HepG2 (cell line): ENCODE results near the gene ZFYVE26. TPM values are rescaled to one million over a fixed set of nuclear protein-coding genes. Genes with fewer than 3 reads are reported as not detected.

Experiments used
- BHLHE40 ChIP-seq: IDR thresholded peaks from 2 replicates; pipeline ENCODE4 v1.6.1; 2011; ENCODE audit warnings: low read length, improper control_type of control experiment
- FOXM1 ChIP-seq: sonication (generic); formaldehyde crosslinking; IDR thresholded peaks from 2 replicates; pipeline ENCODE4 v1.5.0; 2020; ENCODE audit warnings: missing genetic modification reagents
- KLF11 ChIP-seq: IDR thresholded peaks from 2 replicates; pipeline ENCODE4 v1.6.1; 2016; ENCODE audit warnings: missing compliant biosample characterization
- KLF16 ChIP-seq, 2 experiments: sonication (generic) in 1 of 2; formaldehyde crosslinking in 1 of 2; IDR thresholded peaks; 2 replicates each; pipeline versions ENCODE4 v1.6.1 to v1.8.0; 2016 to 2023; ENCODE audit warnings: missing genetic modification reagents in 2 of 2, missing compliant biosample characterization in 1 of 2
- NFYB ChIP-seq: sonication (generic); formaldehyde crosslinking; IDR thresholded peaks from 2 replicates; pipeline ENCODE4 v1.4.0; 2020; ENCODE audit warnings: missing genetic modification reagents
- SNAPC2 ChIP-seq: sonication (generic); formaldehyde crosslinking; IDR thresholded peaks from 2 replicates; pipeline ENCODE4 v1.8.1; 2022; ENCODE audit warnings: mild to moderate bottlenecking, missing genetic modification reagents
- ZBTB33 ChIP-seq: sonication (generic); formaldehyde crosslinking; IDR thresholded peaks from 2 replicates; pipeline ENCODE4 v1.4.0; 2020; ENCODE audit warnings: missing genetic modification reagents
- ZKSCAN1 ChIP-seq: fragments of 150-350 bp; IDR thresholded peaks from 2 replicates; pipeline ENCODE4 v1.6.1; 2014; ENCODE audit warnings: low read length
- ZNF230 ChIP-seq: sonication (generic); formaldehyde crosslinking; IDR thresholded peaks from 2 replicates; pipeline ENCODE4 v1.4.0; 2020; ENCODE audit warnings: mild to moderate bottlenecking, missing genetic modification reagents
- ZNF24 ChIP-seq: fragments of 450-650 bp; IDR thresholded peaks from 2 replicates; pipeline ENCODE4 v1.6.1; 2017; ENCODE audit warnings: antibody characterized with exemption, mild to moderate bottlenecking
- ZNF292 ChIP-seq: sonication (generic); formaldehyde crosslinking; IDR thresholded peaks from 2 replicates; pipeline ENCODE4 v1.8.1; 2022; ENCODE audit warnings: mild to moderate bottlenecking, low read depth, missing genetic modification reagents, borderline replicate concordance
- ZNF503 ChIP-seq: sonication (generic); formaldehyde crosslinking; IDR thresholded peaks from 2 replicates; pipeline ENCODE4 v1.4.0; 2020; ENCODE audit warnings: missing genetic modification reagents
- ZNF839 ChIP-seq: sonication (generic); formaldehyde crosslinking; IDR thresholded peaks from 2 replicates; pipeline ENCODE4 v1.4.0; 2020; ENCODE audit warnings: missing genetic modification reagents, mild to moderate bottlenecking, borderline replicate concordance
- ZNF841 ChIP-seq: sonication (generic); formaldehyde crosslinking; IDR thresholded peaks from 2 replicates; pipeline ENCODE4 v1.8.1; 2023; ENCODE audit warnings: missing genetic modification reagents, borderline replicate concordance
- ZNF878 ChIP-seq: sonication (generic); formaldehyde crosslinking; IDR thresholded peaks from 2 replicates; pipeline ENCODE4 v1.8.1; 2023; ENCODE audit warnings: mild to moderate bottlenecking, missing genetic modification reagents, moderate library complexity
- ZUFSP ChIP-seq: sonication (generic); formaldehyde crosslinking; IDR thresholded peaks from 2 replicates; pipeline ENCODE4 v1.9.0; 2021; ENCODE audit warnings: missing genetic modification reagents, mild to moderate bottlenecking, borderline replicate concordance
- polyA plus RNA-seq, 8 experiments: library from polyadenylated mRNA; depleted of rRNA in 3 of 8; stranded (reverse) in 7 of 8; unstranded in 1 of 8; fragments of >200 nt; fragmentation: Illumina TruSeq in 4 of 8; extraction: Trizol in 4 of 8; gene quantifications; 2 replicates each; pipeline versions ENCODE4 v1.2.1 to v1.2.3, GENCODE V29; 2011 to 2016; ENCODE audit warnings: low read depth in 4 of 8, missing spikeins in 1 of 8, mixed read lengths in 1 of 8; ENCODE audit not compliant: insufficient read depth in 1 of 8
- total RNA-seq, 5 experiments: library from RNA; depleted of rRNA; stranded (reverse); fragments of >200 nt; fragmentation: Illumina TruSeq; extraction: Trizol; gene quantifications; 2 replicates each; pipeline ENCODE4 v1.2.3, GENCODE V29; 2016; ENCODE audit warnings: low read depth in 1 of 5
- TF ChIP-seq, protein P1 (sequence below): sonication (generic); formaldehyde crosslinking; IDR thresholded peaks from 2 replicates; pipeline ENCODE4 v1.4.0; 2020; ENCODE audit warnings: mild to moderate bottlenecking, low read depth, missing genetic modification reagents
- TF ChIP-seq, protein P2 (sequence below): IDR thresholded peaks from 2 replicates; pipeline ENCODE4 v1.6.1; 2016; ENCODE audit warnings: missing biosample characterization, missing genetic modification reagents, low read depth
- TF ChIP-seq, protein P3 (sequence below): sonication (generic); formaldehyde crosslinking; IDR thresholded peaks from 2 replicates; pipeline ENCODE4 v1.5.0; 2020; ENCODE audit warnings: mild to moderate bottlenecking, missing genetic modification reagents, borderline replicate concordance

The ZFYVE26 gene
- total and polyA plus RNA-seq, 2 of the 13 experiments (the other 11 are each of a cell fraction or from before 2014, with no cell fraction given) = 13.6 to 16.4 TPM

DNA sequence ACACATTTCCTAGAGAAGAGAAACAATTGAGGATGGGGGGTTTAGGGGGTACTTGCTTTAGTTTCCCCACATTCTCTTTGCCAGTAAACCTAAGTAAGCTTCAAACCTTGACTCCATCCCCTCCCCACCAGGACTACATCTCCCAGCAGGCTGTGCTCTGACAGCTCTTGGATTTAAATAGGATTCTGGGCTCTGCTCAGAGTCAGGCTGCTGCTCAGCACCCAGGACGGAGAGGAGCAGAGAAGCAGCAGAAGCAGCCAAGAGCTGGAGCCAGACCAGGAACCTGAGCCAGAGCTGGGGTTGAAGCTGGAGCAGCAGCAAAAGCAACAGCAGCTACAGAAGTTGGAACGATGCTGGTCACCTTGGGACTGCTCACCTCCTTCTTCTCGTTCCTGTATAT lies 94.1 kb downstream of the ZFYVE26 start (continued):
- TF ChIP-seq ZKSCAN1 (no peak), ZNF841 (CRISPR knock-in tag) (no peak), ZNF230 (CRISPR knock-in tag) (no peak), FOXM1 (no peak), KLF16 (CRISPR knock-in tag; IDR thresholded peaks at IDR 0.05) (no peak), ZBTB33 (no peak), BHLHE40 (no peak), ZNF24 (no peak), SNAPC2 (CRISPR knock-in tag) (no peak), NFYB (CRISPR knock-in tag) (no peak), ZUFSP (CRISPR knock-in tag) (no peak), ZNF878 (CRISPR knock-in tag) (no peak), ZNF839 (CRISPR knock-in tag) (no peak), ZNF292 (CRISPR knock-in tag) (peak; percentile 55; the same call in 1 of the 2 replicates), KLF11 (CRISPR knock-in tag) (no peak), ZNF503 (CRISPR knock-in tag) (no peak)
- TF ChIP-seq, protein P1, sequence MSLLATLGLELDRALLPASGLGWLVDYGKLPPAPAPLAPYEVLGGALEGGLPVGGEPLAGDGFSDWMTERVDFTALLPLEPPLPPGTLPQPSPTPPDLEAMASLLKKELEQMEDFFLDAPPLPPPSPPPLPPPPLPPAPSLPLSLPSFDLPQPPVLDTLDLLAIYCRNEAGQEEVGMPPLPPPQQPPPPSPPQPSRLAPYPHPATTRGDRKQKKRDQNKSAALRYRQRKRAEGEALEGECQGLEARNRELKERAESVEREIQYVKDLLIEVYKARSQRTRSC (CRISPR knock-in tag) = no peak
- TF ChIP-seq, protein P2, sequence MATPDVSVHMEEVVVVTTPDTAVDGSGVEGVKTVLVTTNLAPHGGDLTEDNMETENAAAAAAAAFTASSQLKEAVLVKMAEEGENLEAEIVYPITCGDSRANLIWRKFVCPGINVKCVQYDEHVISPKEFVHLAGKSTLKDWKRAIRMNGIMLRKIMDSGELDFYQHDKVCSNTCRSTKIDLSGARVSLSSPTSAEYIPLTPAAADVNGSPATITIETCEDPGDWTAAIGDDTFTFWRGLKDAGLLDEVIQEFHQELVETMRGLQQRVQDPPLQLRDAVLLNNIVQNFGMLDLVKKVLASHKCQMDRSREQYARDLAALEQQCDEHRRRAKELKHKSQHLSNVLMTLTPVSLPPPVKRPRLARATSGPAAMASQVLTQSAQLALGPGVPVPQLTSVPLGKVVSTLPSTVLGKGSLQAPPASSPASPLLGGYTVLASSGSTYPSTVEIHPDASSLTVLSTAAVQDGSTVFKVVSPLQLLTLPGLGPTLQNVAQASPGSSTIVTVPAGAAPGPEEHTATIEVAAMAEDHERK = no peak
- TF ChIP-seq, protein P3, sequence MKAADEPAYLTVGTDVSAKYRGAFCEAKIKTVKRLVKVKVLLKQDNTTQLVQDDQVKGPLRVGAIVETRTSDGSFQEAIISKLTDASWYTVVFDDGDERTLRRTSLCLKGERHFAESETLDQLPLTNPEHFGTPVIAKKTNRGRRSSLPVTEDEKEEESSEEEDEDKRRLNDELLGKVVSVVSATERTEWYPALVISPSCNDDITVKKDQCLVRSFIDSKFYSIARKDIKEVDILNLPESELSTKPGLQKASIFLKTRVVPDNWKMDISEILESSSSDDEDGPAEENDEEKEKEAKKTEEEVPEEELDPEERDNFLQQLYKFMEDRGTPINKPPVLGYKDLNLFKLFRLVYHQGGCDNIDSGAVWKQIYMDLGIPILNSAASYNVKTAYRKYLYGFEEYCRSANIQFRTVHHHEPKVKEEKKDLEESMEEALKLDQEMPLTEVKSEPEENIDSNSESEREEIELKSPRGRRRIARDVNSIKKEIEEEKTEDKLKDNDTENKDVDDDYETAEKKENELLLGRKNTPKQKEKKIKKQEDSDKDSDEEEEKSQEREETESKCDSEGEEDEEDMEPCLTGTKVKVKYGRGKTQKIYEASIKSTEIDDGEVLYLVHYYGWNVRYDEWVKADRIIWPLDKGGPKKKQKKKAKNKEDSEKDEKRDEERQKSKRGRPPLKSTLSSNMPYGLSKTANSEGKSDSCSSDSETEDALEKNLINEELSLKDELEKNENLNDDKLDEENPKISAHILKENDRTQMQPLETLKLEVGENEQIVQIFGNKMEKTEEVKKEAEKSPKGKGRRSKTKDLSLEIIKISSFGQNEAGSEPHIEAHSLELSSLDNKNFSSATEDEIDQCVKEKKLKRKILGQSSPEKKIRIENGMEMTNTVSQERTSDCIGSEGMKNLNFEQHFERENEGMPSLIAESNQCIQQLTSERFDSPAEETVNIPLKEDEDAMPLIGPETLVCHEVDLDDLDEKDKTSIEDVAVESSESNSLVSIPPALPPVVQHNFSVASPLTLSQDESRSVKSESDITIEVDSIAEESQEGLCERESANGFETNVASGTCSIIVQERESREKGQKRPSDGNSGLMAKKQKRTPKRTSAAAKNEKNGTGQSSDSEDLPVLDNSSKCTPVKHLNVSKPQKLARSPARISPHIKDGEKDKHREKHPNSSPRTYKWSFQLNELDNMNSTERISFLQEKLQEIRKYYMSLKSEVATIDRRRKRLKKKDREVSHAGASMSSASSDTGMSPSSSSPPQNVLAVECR (CRISPR knock-in tag) = peak; percentile 17; the same call in 1 of the 2 replicates
